Measurements from ENCODE around the gene PCDHGA7. TPM values are rescaled to one million over a fixed set of nuclear protein-coding genes. Genes with fewer than 3 reads are reported as not detected.
"Not testable (repeated sequence)": the region's sequence is repeated elsewhere in the genome, so short reads cannot be mapped to it uniquely, and the experiment has no call there.

The PCDHGA7 gene
- total RNA-seq, 2 donors from 2014 or later: 0.12 TPM; not detected in 1

GRCh38 chr5:141414548-141415274 lies 32.2 kb downstream of the PCDHGA7 start:
- DNase-seq; H3K9me3 Mint-ChIP-seq; ATAC-seq (replicated peaks in 1 of 2); H3K27ac Mint-ChIP-seq: not testable (repeated sequence)
- peak overlapping the region; percentile 19 to 37 for H3K4me3 Mint-ChIP-seq
- H3K27me3 Mint-ChIP-seq (ENCODE audit: low read depth): peaks cover 80% of the 10 kb centered on the region
- peaks cover 32% of the 10 kb centered on the region for H3K4me1 Mint-ChIP-seq (ENCODE audit: low read depth)
- peaks cover 20 to 27% of the 10 kb centered on the region in 2 donors for H3K36me3 Mint-ChIP-seq (ENCODE audit: insufficient read depth in 2 of 2)

DNA sequence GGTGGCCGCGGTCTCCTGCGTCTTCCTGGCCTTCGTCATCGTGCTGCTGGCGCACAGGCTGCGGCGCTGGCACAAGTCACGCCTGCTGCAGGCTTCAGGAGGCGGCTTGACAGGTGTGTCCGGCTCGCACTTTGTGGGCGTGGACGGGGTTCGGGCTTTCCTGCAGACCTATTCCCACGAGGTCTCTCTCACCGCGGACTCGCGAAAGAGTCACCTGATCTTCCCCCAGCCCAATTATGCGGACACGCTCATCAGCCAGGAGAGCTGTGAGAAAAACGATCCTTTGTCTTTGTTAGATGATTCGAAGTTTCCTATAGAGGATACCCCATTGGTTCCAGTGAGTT lies 32.7 kb downstream of the PCDHGA7 start:
- peak overlapping the region; percentile 37 to 59 for H3K4me3 Mint-ChIP-seq
- DNase-seq; H3K27ac Mint-ChIP-seq; ATAC-seq (replicated peaks in 1 of 2): not testable (repeated sequence)
- peaks cover 80% of the 10 kb centered on the region for H3K27me3 Mint-ChIP-seq (ENCODE audit: low read depth)
- H3K4me1 Mint-ChIP-seq (ENCODE audit: low read depth): peaks cover 32% of the 10 kb centered on the region
- H3K9me3 Mint-ChIP-seq: peaks cover 8 to 11% of the 10 kb centered on the region in 2 donors
- peaks cover 19 to 28% of the 10 kb centered on the region in 2 donors for H3K36me3 Mint-ChIP-seq (ENCODE audit: insufficient read depth in 2 of 2)

GRCh38 chr5:141417494-141418172 lies 35.1 kb downstream of the PCDHGA7 start, which contains the start of gene PCDHGB7:
PCDHGB7 (plus strand) TSS chr5:141417677; CDS start chr5:141417860, 183 bp downstream.
- ATAC-seq (replicated peaks in 1 of 2) (peak; percentile 77 to 79), DNase-seq (peak; percentile 67 to 71)
- Mint-ChIP-seq H3K4me3 (peak within 1 kb of the TSS; percentile 77 to 86), H3K4me1 (ENCODE audit: low read depth) (peaks cover 46% of the 10 kb centered on the region), H3K36me3 (ENCODE audit: insufficient read depth in 2 of 2) (peaks cover 17 to 43% of the 10 kb centered on the region in 2 donors), H3K27ac (peak within 1 kb of the TSS; percentile 77), H3K27me3 (ENCODE audit: low read depth) (peaks cover 90% of the 10 kb centered on the region)
- H3K9me3 Mint-ChIP-seq: not testable (repeated sequence)

- Mint-ChIP-seq H3K36me3 (ENCODE audit: insufficient read depth in 2 of 2) (peaks cover 23 to 35% of the 10 kb centered on the region in 2 donors), H3K4me3 (no peak overlapping the region), H3K4me1 (ENCODE audit: low read depth) (peaks cover 31% of the 10 kb centered on the region), H3K27me3 (ENCODE audit: low read depth) (peaks cover 86% of the 10 kb centered on the region), H3K27ac (no peak overlapping the region), H3K9me3 (peaks cover 8 to 14% of the 10 kb centered on the region in 2 donors)
- ATAC-seq (replicated peaks in 1 of 2) (no peak), DNase-seq (no peak)
Observed at GRCh38 chr5:141419074-141419880, 36.7 kb downstream of the PCDHGA7 start.

GRCh38 chr5:141420855-141421488 lies 38.4 kb downstream of the PCDHGA7 start, which contains the start of gene PCDHGA11:
PCDHGA11 (plus strand) TSS chr5:141421051; CDS start chr5:141421228, 177 bp downstream.
- Mint-ChIP-seq H3K4me1 (ENCODE audit: low read depth) (peaks cover 20% of the 10 kb centered on the region), H3K4me3 (peak within 1 kb of the TSS; percentile 85 to 87), H3K27me3 (ENCODE audit: low read depth) (peaks cover 85% of the 10 kb centered on the region), H3K9me3 (peaks cover 5 to 12% of the 10 kb centered on the region in 2 donors), H3K36me3 (ENCODE audit: insufficient read depth in 2 of 2) (peaks cover 19 to 34% of the 10 kb centered on the region in 2 donors), H3K27ac (peak within 1 kb of the TSS; percentile 80)
- peak; percentile 56 to 58 for DNase-seq
- ATAC-seq (replicated peaks in 1 of 2): peak; percentile 48 to 49

DNA sequence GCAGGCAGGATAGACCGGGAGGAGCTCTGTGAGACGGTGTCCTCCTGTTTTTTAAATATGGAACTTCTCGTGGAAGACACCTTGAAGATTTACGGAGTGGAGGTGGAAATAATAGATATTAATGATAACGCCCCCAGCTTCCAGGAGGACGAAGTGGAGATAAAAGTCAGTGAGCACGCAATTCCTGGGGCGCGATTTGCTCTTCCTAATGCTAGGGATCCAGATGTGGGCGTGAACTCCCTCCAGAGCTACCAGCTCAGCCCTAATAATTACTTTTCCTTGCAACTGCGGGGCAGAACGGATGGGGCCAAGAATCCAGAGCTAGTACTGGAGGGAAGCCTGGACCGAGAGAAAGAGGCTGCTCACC lies 38.9 kb downstream of the PCDHGA7 start:
- Mint-ChIP-seq H3K4me3 (peak overlapping the region; percentile 85 to 87), H3K27ac (peak overlapping the region; percentile 38), H3K9me3 (peaks cover 5 to 12% of the 10 kb centered on the region in 2 donors), H3K27me3 (ENCODE audit: low read depth) (peaks cover 88% of the 10 kb centered on the region), H3K36me3 (ENCODE audit: insufficient read depth in 2 of 2) (peaks cover 19 to 34% of the 10 kb centered on the region in 2 donors), H3K4me1 (ENCODE audit: low read depth) (peaks cover 20% of the 10 kb centered on the region)
- ATAC-seq (replicated peaks in 1 of 2): no peak
- DNase-seq: no peak

DNA sequence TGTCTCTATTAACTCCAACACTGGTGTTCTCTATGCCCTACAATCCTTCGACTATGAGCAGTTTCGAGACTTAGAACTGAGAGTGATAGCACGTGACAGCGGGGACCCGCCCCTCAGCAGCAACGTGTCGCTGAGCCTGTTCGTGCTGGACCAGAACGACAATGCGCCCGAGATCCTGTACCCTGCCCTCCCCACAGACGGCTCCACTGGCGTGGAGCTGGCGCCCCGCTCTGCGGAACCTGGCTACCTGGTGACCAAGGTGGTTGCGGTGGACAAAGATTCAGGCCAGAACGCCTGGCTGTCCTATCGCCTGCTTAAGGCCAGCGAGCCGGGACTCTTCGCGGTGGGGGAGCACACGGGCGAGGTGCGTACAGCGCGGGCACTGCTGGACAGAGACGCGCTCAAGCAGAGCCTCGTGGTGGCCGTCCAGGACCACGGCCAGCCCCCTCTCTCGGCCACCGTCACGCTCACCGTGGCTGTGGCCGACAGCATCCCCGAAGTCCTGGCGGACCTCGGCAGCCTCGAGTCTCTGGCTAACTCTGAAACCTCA lies 40.3 kb downstream of the PCDHGA7 start:
- no peak overlapping the region for H3K27ac Mint-ChIP-seq
- ATAC-seq (replicated peaks in 1 of 2): no peak
- peaks cover 18% of the 10 kb centered on the region for H3K4me1 Mint-ChIP-seq (ENCODE audit: low read depth)
- DNase-seq: no peak
- H3K9me3 Mint-ChIP-seq: peaks cover 5 to 12% of the 10 kb centered on the region in 2 donors
- peaks cover 87% of the 10 kb centered on the region for H3K27me3 Mint-ChIP-seq (ENCODE audit: low read depth)
- no peak overlapping the region for H3K4me3 Mint-ChIP-seq
- H3K36me3 Mint-ChIP-seq (ENCODE audit: insufficient read depth in 2 of 2): peaks cover 18 to 34% of the 10 kb centered on the region in 2 donors

DNA sequence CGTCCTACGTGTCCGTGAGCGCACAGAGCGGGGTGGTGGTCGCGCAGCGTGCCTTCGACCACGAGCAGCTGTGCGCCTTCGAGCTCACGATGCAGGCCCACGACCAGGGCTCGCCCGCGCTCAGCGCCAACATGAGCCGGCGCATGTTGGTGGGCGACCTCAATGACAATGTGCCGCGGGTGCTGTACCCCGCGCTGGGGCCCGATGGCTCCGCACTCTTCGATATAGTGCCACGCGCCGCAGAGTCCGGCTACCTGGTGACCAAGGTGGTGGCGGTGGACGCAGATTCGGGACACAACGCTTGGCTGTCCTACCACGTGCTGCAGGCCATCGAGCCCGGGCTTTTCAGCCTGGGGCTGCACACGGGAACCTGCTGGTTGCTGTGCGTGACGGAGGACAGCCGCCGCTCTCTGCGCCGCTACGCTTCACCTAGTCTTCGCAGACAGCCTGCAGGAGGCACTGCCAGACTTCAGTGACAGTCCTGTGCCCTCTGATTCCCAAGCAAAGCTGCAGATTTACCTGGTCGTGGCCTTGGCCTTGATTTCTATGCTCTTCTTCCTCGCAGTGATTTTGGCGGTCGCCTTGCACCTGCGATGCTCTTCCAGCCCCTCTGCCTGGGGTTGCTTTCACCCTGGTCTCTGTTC lies 45.4 kb downstream of the PCDHGA7 start:
- DNase-seq (no peak), ATAC-seq (replicated peaks in 1 of 2) (no peak)
- no peak overlapping the region for H3K4me3 Mint-ChIP-seq
- peaks cover 10 to 13% of the 10 kb centered on the region in 2 donors for H3K9me3 Mint-ChIP-seq
- H3K27me3 Mint-ChIP-seq (ENCODE audit: low read depth): peaks cover 75% of the 10 kb centered on the region
- H3K27ac Mint-ChIP-seq: no peak overlapping the region
- H3K36me3 Mint-ChIP-seq (ENCODE audit: insufficient read depth in 2 of 2): peaks cover 16 to 22% of the 10 kb centered on the region in 2 donors
- H3K4me1 Mint-ChIP-seq (ENCODE audit: low read depth): peaks cover 21% of the 10 kb centered on the region

DNA sequence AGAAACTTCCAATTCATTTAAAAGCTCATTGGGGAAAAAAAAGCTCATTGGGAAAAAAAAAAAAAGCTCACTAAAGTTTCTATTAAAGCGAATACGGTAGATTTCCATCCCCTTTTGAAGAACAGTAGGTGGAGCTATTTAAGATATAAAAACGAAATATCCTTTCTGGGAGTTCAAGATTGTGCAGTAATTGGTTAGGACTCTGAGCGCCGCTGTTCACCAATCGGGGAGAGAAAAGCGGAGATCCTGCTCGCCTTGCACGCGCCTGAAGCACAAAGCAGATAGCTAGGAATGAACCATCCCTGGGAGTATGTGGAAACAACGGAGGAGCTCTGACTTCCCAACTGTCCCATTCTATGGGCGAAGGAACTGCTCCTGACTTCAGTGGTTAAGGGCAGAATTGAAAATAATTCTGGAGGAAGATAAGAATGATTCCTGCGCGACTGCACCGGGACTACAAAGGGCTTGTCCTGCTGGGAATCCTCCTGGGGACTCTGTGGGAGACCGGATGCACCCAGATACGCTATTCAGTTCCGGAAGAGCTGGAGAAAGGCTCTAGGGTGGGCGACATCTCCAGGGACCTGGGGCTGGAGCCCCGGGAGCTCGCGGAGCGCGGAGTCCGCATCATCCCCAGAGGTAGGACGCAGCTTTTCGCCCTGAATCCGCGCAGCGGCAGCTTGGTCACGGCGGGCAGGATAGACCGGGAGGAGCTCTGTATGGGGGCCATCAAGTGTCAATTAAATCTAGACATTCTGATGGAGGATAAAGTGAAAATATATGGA lies 48.0 kb downstream of the PCDHGA7 start, which contains the start of gene PCDHGA12:
PCDHGA12 (plus strand) TSS at position 176 of the 782 bp plus-strand sequence; CDS start at position 429, 253 bp downstream.
- Mint-ChIP-seq H3K4me3 (peak within 1 kb of the TSS; percentile 84 to 87), H3K36me3 (ENCODE audit: insufficient read depth in 2 of 2) (peaks cover 13 to 23% of the 10 kb centered on the region in 2 donors), H3K9me3 (peaks cover 9 to 10% of the 10 kb centered on the region in 2 donors), H3K4me1 (ENCODE audit: low read depth) (peaks cover 21% of the 10 kb centered on the region), H3K27me3 (ENCODE audit: low read depth) (peaks cover 68% of the 10 kb centered on the region), H3K27ac (peak within 1 kb of the TSS; percentile 77)
- ATAC-seq (replicated peaks in 1 of 2) (peak; percentile 53 to 78), DNase-seq (peak in 1 of 2 donors; percentile 55)

DNA sequence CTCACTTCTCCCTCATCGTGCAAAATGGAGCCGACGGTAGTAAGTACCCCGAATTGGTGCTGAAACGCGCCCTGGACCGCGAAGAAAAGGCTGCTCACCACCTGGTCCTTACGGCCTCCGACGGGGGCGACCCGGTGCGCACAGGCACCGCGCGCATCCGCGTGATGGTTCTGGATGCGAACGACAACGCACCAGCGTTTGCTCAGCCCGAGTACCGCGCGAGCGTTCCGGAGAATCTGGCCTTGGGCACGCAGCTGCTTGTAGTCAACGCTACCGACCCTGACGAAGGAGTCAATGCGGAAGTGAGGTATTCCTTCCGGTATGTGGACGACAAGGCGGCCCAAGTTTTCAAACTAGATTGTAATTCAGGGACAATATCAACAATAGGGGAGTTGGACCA lies 48.7 kb downstream of the PCDHGA7 start:
- H3K27me3 Mint-ChIP-seq (ENCODE audit: low read depth): peaks cover 63% of the 10 kb centered on the region
- H3K36me3 Mint-ChIP-seq (ENCODE audit: insufficient read depth in 2 of 2): peaks cover 13 to 23% of the 10 kb centered on the region in 2 donors
- H3K9me3 Mint-ChIP-seq: peaks cover 9 to 10% of the 10 kb centered on the region in 2 donors
- peak in 1 of 2 donors; percentile 31 for DNase-seq
- H3K4me3 Mint-ChIP-seq: peak overlapping the region; percentile 84 to 87
- H3K4me1 Mint-ChIP-seq (ENCODE audit: low read depth): peaks cover 21% of the 10 kb centered on the region
- peak in 1 of 2 donors; percentile 37 for ATAC-seq (replicated peaks in 1 of 2)
- H3K27ac Mint-ChIP-seq: no peak overlapping the region

- DNase-seq; H3K27ac Mint-ChIP-seq; H3K4me3 Mint-ChIP-seq; H3K9me3 Mint-ChIP-seq; ATAC-seq (replicated peaks in 1 of 2): not testable (repeated sequence)
- peaks cover 21% of the 10 kb centered on the region for H3K4me1 Mint-ChIP-seq (ENCODE audit: low read depth)
- peaks cover 59% of the 10 kb centered on the region for H3K27me3 Mint-ChIP-seq (ENCODE audit: low read depth)
- H3K36me3 Mint-ChIP-seq (ENCODE audit: insufficient read depth in 2 of 2): peaks cover 13 to 23% of the 10 kb centered on the region in 2 donors
Observed at GRCh38 chr5:141432308-141432707, 49.8 kb downstream of the PCDHGA7 start.
